ENCODE data around the gene LRP2BP. TPM values are rescaled to one million over a fixed set of nuclear protein-coding genes. Genes with fewer than 3 reads are reported as not detected.

Gene LRP2BP
- total and polyA plus RNA-seq, 2 of the 4 experiments (the other 2 are of a cell fraction) = 0.10 to 0.18 TPM

- no peaks in the 10 kb centered on the region for H4K20me1 ChIP-seq (ENCODE audit: insufficient read depth, low read length)
- H2AK5ac ChIP-seq (ENCODE audit: low read depth, low read length) = no peak overlapping the region
- H2BK120ac ChIP-seq (ENCODE audit: low read depth, low read length) = no peak overlapping the region
- WGBS, 2 experiments (ENCODE audit: extremely low coverage in 2 of 2, insufficient read length in 1 of 2) = 20% methylated on average over 1 of the region's 5 CpGs; no CpG with 5 or more reads in 1 of the 2 experiments
- no peak for ATAC-seq (ENCODE audit: low read depth)
- no peak overlapping the region for H2BK15ac ChIP-seq (ENCODE audit: low read depth, low read length)
- H3K27ac ChIP-seq (ENCODE audit: insufficient read depth, low read length) = no peak overlapping the region
- no peak overlapping the region for H2AFZ ChIP-seq (replicated peaks; ENCODE audit: low read length, poor library complexity)
- H2AK9ac ChIP-seq (replicated peaks; ENCODE audit: low read depth, low read length, poor library complexity) = no peak overlapping the region
- H3K27me3 ChIP-seq (ENCODE audit: control insufficient read depth, insufficient read depth, low read length) = no peaks in the 10 kb centered on the region
- no peak overlapping the region for H3K9ac ChIP-seq (ENCODE audit: low read depth, low read length)
- H4K91ac ChIP-seq (ENCODE audit: insufficient read depth, low read depth, low read length) = no peak overlapping the region
- H2BK5ac ChIP-seq (ENCODE audit: low read depth, low read length, poor library complexity, severe bottlenecking) = no peak overlapping the region
- dilution Hi-C loops (cut with HindIII; ENCODE audit: low sequenced_read_pairs, unreplicated experiment) = no loop called here
- CTCF ChIA-PET = interaction anchor here (1.2 to 1.3 kb wide), 2 partner anchors 9 to 12 kb away, joined by 3 to 4 read pairs; no protein-coding TSS in a partner anchor
- no peaks in the 10 kb centered on the region; a peak in 1 of 4 replicates for H3K79me1 ChIP-seq (ENCODE audit: low read depth in 1 of 2, low read length in 2 of 2)
- no peak for TF ChIP-seq NFE2L2 (IDR thresholded peaks at IDR 0.05; ENCODE audit: low read depth, low read length)
- TF ChIP-seq USF2 (IDR thresholded peaks at IDR 0.05; ENCODE audit: low read depth, low read length) = no peak
- TF ChIP-seq ELK1 (IDR thresholded peaks at IDR 0.05; ENCODE audit: borderline replicate concordance, low read depth, low read length) = no peak
- no peak for TF ChIP-seq MAZ (IDR thresholded peaks at IDR 0.05; ENCODE audit: borderline replicate concordance, low read depth, low read length)
- TF ChIP-seq SMC3 (IDR thresholded peaks at IDR 0.05; ENCODE audit: low read depth, low read length) = no peak
- TF ChIP-seq CEBPB (IDR thresholded peaks at IDR 0.05; ENCODE audit: low read depth, low read length) = no peak
- TF ChIP-seq RAD21 (IDR thresholded peaks at IDR 0.05; ENCODE audit: low read length) = no peak
- H3K9me1 ChIP-seq (ENCODE audit: insufficient read depth, low read length) = 0 out of 2 replicates have a peak, but pooled peaks cover 5% of the 10 kb centered on the region
- H3K14ac ChIP-seq (replicated peaks; ENCODE audit: low read depth, low read length) = no peak overlapping the region
- H3K56ac ChIP-seq (ENCODE audit: extremely low read depth, insufficient read depth, low read length) = no peak overlapping the region
- H4K8ac ChIP-seq (ENCODE audit: low read depth in 2 of 2, low read length in 2 of 2) = no peak overlapping the region
- no peak overlapping the region for H3K4ac ChIP-seq (ENCODE audit: low read depth, low read length)
- DNase-seq = no peak
- H2BK20ac ChIP-seq (ENCODE audit: low read depth, low read length) = no peak overlapping the region
- BruUV-seq (replicated peaks) = no TSS peak
- no peaks in the 10 kb centered on the region for H3K9me3 ChIP-seq (ENCODE audit: control insufficient read depth, insufficient read depth, low read length)
- no peaks in the 10 kb centered on the region for H3K4me1 ChIP-seq (ENCODE audit: control insufficient read depth, insufficient read depth, low read length)
- intact Hi-C loops (cut with micrococcal nuclease) = loop anchor here (10.0 kb wide), 1 partner anchor 150 kb away; no protein-coding TSS in a partner anchor
- H3K4me2 ChIP-seq (ENCODE audit: low read depth, low read length) = no peak overlapping the region
- POLR2A ChIA-PET (ENCODE audit: unreplicated experiment) = no interaction called here
- H3K4me3 ChIP-seq (ENCODE audit: insufficient read depth, low read depth, low read length) = no peak overlapping the region
- H4K5ac ChIP-seq (ENCODE audit: low read depth, low read length) = no peak overlapping the region
- H3K23ac ChIP-seq (ENCODE audit: low read depth, low read length) = no peak overlapping the region
- H3K18ac ChIP-seq (ENCODE audit: low read depth, low read length) = no peak overlapping the region
- peaks cover 3% of the 10 kb centered on the region for H3K36me3 ChIP-seq (ENCODE audit: control insufficient read depth, insufficient read depth, low read length)
- in situ Hi-C loops (cut with MboI; ENCODE audit: low sequenced_read_pairs) = no loop called here
Measured at GRCh38 chr4:185364886-185365285, 30.8 kb downstream of the LRP2BP start.

All from IMR-90 (cell line).